ENCODE results near the gene SHROOM4. TPM values are rescaled to one million over a fixed set of nuclear protein-coding genes. Genes with fewer than 3 reads are reported as not detected.

SHROOM4 gene
- total RNA-seq, 1 experiment from 2014 or later, result not detected

DNA sequence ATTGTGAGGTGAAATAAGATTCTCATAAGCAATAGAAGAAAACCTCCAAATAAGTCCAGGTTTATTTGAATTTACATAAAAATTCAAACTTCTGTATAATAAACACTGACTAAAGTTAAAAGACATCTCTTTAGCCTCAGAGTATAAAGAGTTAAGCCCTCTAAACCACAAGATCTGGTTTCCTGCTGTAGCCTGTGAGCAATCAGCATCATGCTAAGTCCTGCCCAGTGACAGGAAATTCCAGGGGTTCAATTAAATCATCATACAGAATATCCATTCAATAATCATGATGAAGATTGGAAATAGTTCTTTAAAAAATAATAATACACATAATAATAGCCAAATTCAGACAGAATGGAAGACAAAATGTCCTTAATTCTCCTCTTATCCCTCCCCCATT lies 204.2 kb downstream of the SHROOM4 start:
- no TSS peak for BruUV-seq (replicated peaks)
- POLR2A ChIA-PET, result no interaction called here
- no peaks in the 10 kb centered on the region for H3K4me1 Mint-ChIP-seq (ENCODE audit: insufficient read depth, unreplicated experiment)
- TF ChIP-seq, protein P1, sequence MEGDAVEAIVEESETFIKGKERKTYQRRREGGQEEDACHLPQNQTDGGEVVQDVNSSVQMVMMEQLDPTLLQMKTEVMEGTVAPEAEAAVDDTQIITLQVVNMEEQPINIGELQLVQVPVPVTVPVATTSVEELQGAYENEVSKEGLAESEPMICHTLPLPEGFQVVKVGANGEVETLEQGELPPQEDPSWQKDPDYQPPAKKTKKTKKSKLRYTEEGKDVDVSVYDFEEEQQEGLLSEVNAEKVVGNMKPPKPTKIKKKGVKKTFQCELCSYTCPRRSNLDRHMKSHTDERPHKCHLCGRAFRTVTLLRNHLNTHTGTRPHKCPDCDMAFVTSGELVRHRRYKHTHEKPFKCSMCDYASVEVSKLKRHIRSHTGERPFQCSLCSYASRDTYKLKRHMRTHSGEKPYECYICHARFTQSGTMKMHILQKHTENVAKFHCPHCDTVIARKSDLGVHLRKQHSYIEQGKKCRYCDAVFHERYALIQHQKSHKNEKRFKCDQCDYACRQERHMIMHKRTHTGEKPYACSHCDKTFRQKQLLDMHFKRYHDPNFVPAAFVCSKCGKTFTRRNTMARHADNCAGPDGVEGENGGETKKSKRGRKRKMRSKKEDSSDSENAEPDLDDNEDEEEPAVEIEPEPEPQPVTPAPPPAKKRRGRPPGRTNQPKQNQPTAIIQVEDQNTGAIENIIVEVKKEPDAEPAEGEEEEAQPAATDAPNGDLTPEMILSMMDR (IDR thresholded peaks at IDR 0.05; ENCODE audit: unreplicated experiment), result no peak
- H3K27ac Mint-ChIP-seq (ENCODE audit: low read depth, unreplicated experiment), result no peak overlapping the region
- no peak overlapping the region for H3K4me3 Mint-ChIP-seq (ENCODE audit: unreplicated experiment)
- intact Hi-C loops (cut with micrococcal nuclease), result no loop called here
- no peaks in the 10 kb centered on the region for H3K9me3 Mint-ChIP-seq (ENCODE audit: unreplicated experiment)
- CTCF ChIA-PET, result no interaction called here
- H3K27me3 Mint-ChIP-seq (ENCODE audit: insufficient read depth, unreplicated experiment), result peaks cover 25% of the 10 kb centered on the region
- no peak for DNase-seq (ENCODE audit: unreplicated experiment)
- H3K36me3 Mint-ChIP-seq (ENCODE audit: insufficient read depth, unreplicated experiment), result peaks cover 10% of the 10 kb centered on the region

DNA sequence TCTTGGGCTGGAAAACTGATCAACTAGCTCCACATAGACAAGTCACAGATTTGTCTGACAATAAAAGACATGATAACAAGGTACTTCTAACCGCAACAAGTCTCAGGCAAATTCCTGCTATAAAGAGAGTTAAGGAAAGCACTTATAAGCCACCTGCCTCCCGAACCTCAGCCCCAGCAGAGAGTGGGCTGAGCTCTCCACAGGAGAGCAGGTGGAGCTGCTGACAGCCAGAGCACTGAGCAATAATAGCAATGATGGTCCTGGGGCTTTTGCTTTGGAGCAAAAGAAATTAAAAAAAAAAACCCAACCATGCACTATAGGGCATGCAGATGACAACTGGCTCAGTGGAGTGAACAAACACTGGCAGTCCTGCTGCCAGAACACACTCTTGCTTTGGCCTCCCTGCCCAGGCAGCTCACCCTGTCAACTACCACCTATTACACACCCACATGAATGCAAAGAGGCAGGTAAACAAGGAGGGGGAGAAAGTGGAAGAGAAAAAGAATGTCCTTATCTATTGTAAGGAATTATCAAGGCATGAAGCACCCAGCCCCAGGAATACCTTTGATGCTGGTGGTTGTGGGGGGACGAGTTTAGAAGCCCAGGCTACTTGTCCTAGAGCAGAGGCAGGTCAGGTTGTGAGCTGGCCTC lies 207.6 kb downstream of the SHROOM4 start:
- TF ChIP-seq, protein P1 (IDR thresholded peaks at IDR 0.05; ENCODE audit: unreplicated experiment), result no peak
- intact Hi-C loops (cut with micrococcal nuclease), result no loop called here
- Mint-ChIP-seq H3K4me3 (ENCODE audit: unreplicated experiment) (no peak overlapping the region), H3K36me3 (ENCODE audit: insufficient read depth, unreplicated experiment) (peaks cover 2% of the 10 kb centered on the region), H3K9me3 (ENCODE audit: unreplicated experiment) (no peaks in the 10 kb centered on the region), H3K27ac (ENCODE audit: low read depth, unreplicated experiment) (no peak overlapping the region), H3K4me1 (ENCODE audit: insufficient read depth, unreplicated experiment) (no peaks in the 10 kb centered on the region), H3K27me3 (ENCODE audit: insufficient read depth, unreplicated experiment) (peaks cover 25% of the 10 kb centered on the region)
- CTCF ChIA-PET, result no interaction called here
- no TSS peak for BruUV-seq (replicated peaks)
- POLR2A ChIA-PET, result no interaction called here
- DNase-seq (ENCODE audit: unreplicated experiment), result no peak

DNA sequence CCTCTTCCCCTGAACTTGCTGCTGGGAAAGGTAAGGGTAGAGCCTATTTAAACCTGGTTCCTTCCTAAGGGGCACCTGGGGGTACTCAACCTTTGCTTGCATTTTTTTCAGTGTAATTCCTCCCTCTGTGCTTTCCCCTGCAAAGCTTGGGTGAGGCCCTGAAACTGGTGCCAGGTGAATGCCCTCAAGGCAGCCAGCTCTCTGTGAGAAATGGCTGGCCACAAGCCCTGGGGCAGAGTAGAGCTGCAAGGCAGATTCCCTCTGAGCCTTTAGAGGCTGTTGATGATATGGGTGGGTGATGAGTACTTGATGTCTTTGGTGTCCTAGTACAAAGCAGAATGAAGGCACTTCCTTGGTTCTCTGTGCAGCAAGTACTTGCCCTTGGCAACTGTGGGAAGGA lies 217.9 kb downstream of the SHROOM4 start:
- H3K4me1 Mint-ChIP-seq (ENCODE audit: insufficient read depth, unreplicated experiment), result no peaks in the 10 kb centered on the region
- H3K4me3 Mint-ChIP-seq (ENCODE audit: unreplicated experiment), result no peak overlapping the region
- no peak for DNase-seq (ENCODE audit: unreplicated experiment)
- no TSS peak for BruUV-seq (replicated peaks)
- ChIA-PET POLR2A (no interaction called here), CTCF (interaction anchor here (0.7 to 1.8 kb wide), 2 partner anchors 524 to 677 kb away, joined by 3 to 8 read pairs; no protein-coding TSS in a partner anchor)
- peaks cover 48% of the 10 kb centered on the region for H3K27me3 Mint-ChIP-seq (ENCODE audit: insufficient read depth, unreplicated experiment)
- intact Hi-C loops (cut with micrococcal nuclease), result no loop called here
- peaks cover 17% of the 10 kb centered on the region for H3K9me3 Mint-ChIP-seq (ENCODE audit: unreplicated experiment)
- peaks cover 7% of the 10 kb centered on the region for H3K36me3 Mint-ChIP-seq (ENCODE audit: insufficient read depth, unreplicated experiment)
- H3K27ac Mint-ChIP-seq (ENCODE audit: low read depth, unreplicated experiment), result no peak overlapping the region
- TF ChIP-seq, protein P1 (IDR thresholded peaks at IDR 0.05; ENCODE audit: unreplicated experiment), result no peak

DNA sequence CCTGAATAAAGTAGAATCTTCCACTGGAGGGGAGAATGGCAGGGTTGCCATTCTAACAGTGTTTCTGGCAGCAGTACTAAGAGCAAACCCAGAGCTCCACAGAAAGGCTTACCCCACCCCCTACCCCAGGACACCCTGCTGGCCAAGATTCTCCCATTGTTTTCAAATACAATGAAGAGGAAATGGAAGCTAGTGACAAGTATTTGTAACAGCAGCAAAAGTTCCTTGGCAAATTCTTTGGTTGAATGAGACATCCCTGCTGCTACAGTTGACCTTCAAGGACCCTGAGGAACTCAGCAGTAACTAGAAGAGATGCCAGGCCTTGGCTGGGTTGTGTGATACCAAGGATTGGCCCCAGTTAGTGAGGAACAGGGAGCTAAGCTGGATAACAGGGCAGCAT lies 219.2 kb downstream of the SHROOM4 start:
- H3K27ac Mint-ChIP-seq (ENCODE audit: low read depth, unreplicated experiment), result no peak overlapping the region

More for the DNA sequence above, 219.2 kb downstream of the SHROOM4 start:
- TF ChIP-seq, protein P1 (IDR thresholded peaks at IDR 0.05; ENCODE audit: unreplicated experiment), result no peak
- CTCF ChIA-PET, result interaction anchor here (1.8 to 2.0 kb wide), 2 partner anchors 15 to 676 kb away, joined by 7 to 8 read pairs; no protein-coding TSS in a partner anchor
- BruUV-seq (replicated peaks), result no TSS peak
- no peak for DNase-seq (ENCODE audit: unreplicated experiment)
- Mint-ChIP-seq H3K9me3 (ENCODE audit: unreplicated experiment) (peaks cover 15% of the 10 kb centered on the region), H3K4me1 (ENCODE audit: insufficient read depth, unreplicated experiment) (no peaks in the 10 kb centered on the region), H3K4me3 (ENCODE audit: unreplicated experiment) (no peak overlapping the region), H3K36me3 (ENCODE audit: insufficient read depth, unreplicated experiment) (peaks cover 7% of the 10 kb centered on the region), H3K27me3 (ENCODE audit: insufficient read depth, unreplicated experiment) (peaks cover 44% of the 10 kb centered on the region)
- intact Hi-C loops (cut with micrococcal nuclease), result no loop called here
- POLR2A ChIA-PET, result interaction anchor here (0.6 kb wide), 1 partner anchor 1943 kb away, joined by 3 read pairs; no protein-coding TSS in a partner anchor
